Suprapubic skin (tissue), 4 donors: Measurements from ENCODE around the gene DSCAM. TPM values are rescaled to one million over a fixed set of nuclear protein-coding genes. Genes with fewer than 3 reads are reported as not detected.

Experiments
- DNase-seq, 2 donors: peaks; one replicate each; pipeline ENCODE4 v3.0.0-alpha.2; 2019; ENCODE audit warnings: low spot score in 2 of 2
- H3K27ac ChIP-seq: fragments of 200-600 bp; sonication (generic); one replicate; pipeline ENCODE4 v1.5.1; 2019
- H3K27me3 ChIP-seq: fragments of 200-600 bp; sonication (generic); one replicate; pipeline ENCODE4 v1.5.1; 2019
- H3K36me3 ChIP-seq: fragments of 200-600 bp; sonication (generic); one replicate; pipeline ENCODE4 v1.5.1; 2019
- H3K4me1 ChIP-seq: fragments of 200-600 bp; sonication (generic); one replicate; pipeline ENCODE4 v1.5.1; 2019
- H3K4me3 ChIP-seq: fragments of 200-600 bp; sonication (generic); one replicate; pipeline ENCODE4 v1.5.1; 2019; ENCODE audit warnings: mild to moderate bottlenecking
- H3K9me3 ChIP-seq: fragments of 200-600 bp; sonication (generic); one replicate; pipeline ENCODE4 v1.5.1; 2019
- CTCF ChIP-seq, 2 donors: fragments of 200-600 bp in 1 of 2; fragments of 450-650 bp in 1 of 2; sonication (generic) in 1 of 2; IDR thresholded peaks; one replicate each; pipeline ENCODE4 v1.5.1; 2016 to 2019; ENCODE audit warnings: antibody characterized with exemption in 2 of 2, mild to moderate bottlenecking in 1 of 2, moderate library complexity in 1 of 2
- EP300 ChIP-seq: sonication (generic); formaldehyde crosslinking; IDR thresholded peaks from one replicate; pipeline ENCODE4 v1.6.1; 2017; ENCODE audit warnings: antibody characterized with exemption
- POLR2A ChIP-seq, 2 donors: fragments of 450-650 bp; IDR thresholded peaks; one replicate each; pipeline ENCODE4 v1.6.1; 2017; ENCODE audit warnings: antibody characterized with exemption in 2 of 2, mild to moderate bottlenecking in 2 of 2, moderate library complexity in 2 of 2
- POLR2AphosphoS5 ChIP-seq, 3 donors: sonication (generic); formaldehyde crosslinking; IDR thresholded peaks; one replicate each; pipeline ENCODE4 v1.6.1; 2017; ENCODE audit warnings: antibody characterized with exemption in 3 of 3
- WGBS: methylation state at CpG from one replicate; pipeline ENCODE4 v1.1.5; 2018; 5-methylcytosine and 5-hydroxymethylcytosine counted together
- total RNA-seq, 4 donors: library from RNA; depleted of rRNA; stranded (reverse); fragments of >200 nt; gene quantifications; one replicate each; pipeline ENCODE4 v1.1.0, GENCODE V29; 2016

DSCAM gene
- total RNA-seq, 4 donors from 2014 or later: 0.08 TPM; not detected in 3

- no peak overlapping the region for H3K4me3 ChIP-seq
- no peak for DNase-seq
- no peaks in the 10 kb centered on the region for H3K4me1 ChIP-seq
- H3K27me3 ChIP-seq: peaks cover 8% of the 10 kb centered on the region
- H3K9me3 ChIP-seq: no peaks in the 10 kb centered on the region
- no peaks in the 10 kb centered on the region for H3K36me3 ChIP-seq
- H3K27ac ChIP-seq: no peak overlapping the region
- TF ChIP-seq POLR2AphosphoS5 (IDR thresholded peaks at IDR 0.05) (no peak), POLR2A (IDR thresholded peaks at IDR 0.05) (no peak), EP300 (no peak), CTCF (IDR thresholded peaks at IDR 0.05) (no peak)
- WGBS: 82% methylated on average over 3 of the region's 3 CpGs
Measured at GRCh38 chr21:40736145-40736544, 110.8 kb downstream of the DSCAM start.

- H3K9me3 ChIP-seq: no peaks in the 10 kb centered on the region
- H3K36me3 ChIP-seq: no peaks in the 10 kb centered on the region
- no peaks in the 10 kb centered on the region for H3K4me1 ChIP-seq
- no peak overlapping the region for H3K27ac ChIP-seq
- no peak overlapping the region for H3K4me3 ChIP-seq
- no peak for TF ChIP-seq POLR2AphosphoS5 (IDR thresholded peaks at IDR 0.05)
- TF ChIP-seq EP300: no peak
- peaks cover 5% of the 10 kb centered on the region for H3K27me3 ChIP-seq
- WGBS: 82% methylated on average over 3 of the region's 3 CpGs
- no peak for DNase-seq
Measured at GRCh38 chr21:40733024-40733397, 113.9 kb downstream of the DSCAM start.

- 41% methylated on average over 4 of the region's 4 CpGs for WGBS
- H3K4me3 ChIP-seq: no peak overlapping the region
- no peaks in the 10 kb centered on the region for H3K4me1 ChIP-seq
- TF ChIP-seq POLR2AphosphoS5 (IDR thresholded peaks at IDR 0.05) (no peak), POLR2A (IDR thresholded peaks at IDR 0.05) (no peak), EP300 (no peak), CTCF (IDR thresholded peaks at IDR 0.05) (no peak)
- H3K27me3 ChIP-seq: peaks cover 3% of the 10 kb centered on the region
- no peak overlapping the region for H3K27ac ChIP-seq
- H3K36me3 ChIP-seq: no peaks in the 10 kb centered on the region
- H3K9me3 ChIP-seq: no peaks in the 10 kb centered on the region
- DNase-seq: no peak
Measured at GRCh38 chr21:40732253-40733023, 114.5 kb downstream of the DSCAM start.

GRCh38 chr21:40731206-40731605 is 115.8 kb downstream of the DSCAM start:
- H3K27ac ChIP-seq: no peak overlapping the region
- no peak for DNase-seq
- no peak overlapping the region for H3K4me3 ChIP-seq
- H3K4me1 ChIP-seq: no peaks in the 10 kb centered on the region
- no peaks in the 10 kb centered on the region for H3K36me3 ChIP-seq
- 88% methylated on average over 1 of the region's 1 CpG for WGBS
- no peaks in the 10 kb centered on the region for H3K9me3 ChIP-seq
- no peaks in the 10 kb centered on the region for H3K27me3 ChIP-seq
- no peak for TF ChIP-seq EP300
- no peak for TF ChIP-seq POLR2AphosphoS5 (IDR thresholded peaks at IDR 0.05)
- no peak for TF ChIP-seq POLR2A (IDR thresholded peaks at IDR 0.05)
- no peak for TF ChIP-seq CTCF (IDR thresholded peaks at IDR 0.05)

GRCh38 chr21:40730426-40730800 is 116.5 kb downstream of the DSCAM start:
- Histone ChIP-seq H3K9me3 (no peaks in the 10 kb centered on the region), H3K27ac (no peak overlapping the region), H3K4me1 (no peaks in the 10 kb centered on the region), H3K36me3 (no peaks in the 10 kb centered on the region), H3K27me3 (no peaks in the 10 kb centered on the region), H3K4me3 (no peak overlapping the region)
- DNase-seq: no peak
- TF ChIP-seq POLR2A (IDR thresholded peaks at IDR 0.05) (no peak), POLR2AphosphoS5 (IDR thresholded peaks at IDR 0.05) (no peak), CTCF (IDR thresholded peaks at IDR 0.05) (no peak), EP300 (no peak)
- WGBS: 51% methylated on average over 7 of the region's 7 CpGs
